H1 (cell line): ENCODE measurements around the gene RAB40B. TPM values are rescaled to one million over a fixed set of nuclear protein-coding genes. Genes with fewer than 3 reads are reported as not detected.

Experiments
- CTCF ChIA-PET: fragments of 300-600 bp; sonication (Branson Sonifier 250); formaldehyde crosslinking; loops from one replicate; lab custom pipeline; 2021; ENCODE audit not compliant: partially characterized antibody; lab: Charles Lee
- POLR2A ChIA-PET: fragments of 300-600 bp; sonication (Branson Sonifier 250); formaldehyde crosslinking; loops from one replicate; lab custom pipeline; 2021; ENCODE audit warnings: inconsistent platforms; ENCODE audit not compliant: partially characterized antibody; lab: Charles Lee
- DNase-seq, 2 experiments: peaks; one replicate each; pipeline versions ENCODE4 v3.0.0 to v3.0.0-alpha.2; 2010 to 2022; ENCODE audit warnings: low spot score in 2 of 2, low read depth in 1 of 2, mixed read lengths in 1 of 2
- FAIRE-seq: peaks from 2 replicates; lab custom pipeline; 2011; peaks lifted over from hg19 to GRCh38; lab: Jason Lieb, UNC
- H2AFZ ChIP-seq: 2 replicates; pipeline ENCODE4 v1.8.1; 2012; ENCODE audit warnings: low read length, inconsistent platforms
- H2AK5ac ChIP-seq: 2 replicates; pipeline ENCODE4 v1.6.1; 2013; ENCODE audit warnings: low read depth, low read length
- H2BK120ac ChIP-seq: replicated peaks from 2 replicates; pipeline ENCODE3; 2013; ENCODE audit warnings: low read depth, low read length, inconsistent platforms
- H2BK12ac ChIP-seq: 2 replicates; pipeline ENCODE4 v1.6.1; 2013; ENCODE audit warnings: low read depth, low read length
- H2BK15ac ChIP-seq: 2 replicates; pipeline ENCODE4 v1.6.1; 2013; ENCODE audit warnings: low read length
- H2BK20ac ChIP-seq: 2 replicates; pipeline ENCODE4 v1.6.1; 2013; ENCODE audit warnings: low read length
- H2BK5ac ChIP-seq: 2 replicates; pipeline ENCODE4 v1.6.1; 2013; ENCODE audit warnings: low read depth, low read length
- H3K14ac ChIP-seq: 2 replicates; pipeline ENCODE4 v1.6.1; 2013; ENCODE audit warnings: inconsistent platforms; ENCODE audit not compliant: insufficient read length
- H3K18ac ChIP-seq: 2 replicates; pipeline ENCODE4 v1.6.1; 2013; ENCODE audit warnings: low read length; ENCODE audit errors: extremely low read depth
- H3K23ac ChIP-seq: 2 replicates; pipeline ENCODE4 v1.6.1; 2013; ENCODE audit warnings: inconsistent platforms; ENCODE audit not compliant: insufficient read length
- H3K23me2 ChIP-seq: 2 replicates; pipeline ENCODE4 v1.6.1; 2013; ENCODE audit warnings: low read depth, low read length
- H3K27ac ChIP-seq: 2 replicates; pipeline ENCODE4 v1.6.1; 2011; ENCODE audit warnings: low read depth, low read length, inconsistent platforms
- H3K27me3 ChIP-seq, 4 experiments: replicated peaks in 1 of 4; 1 replicate in 1 of 4; 2 replicates in 3 of 4; pipeline versions ENCODE4 v1.6.1 to v1.8.1; 2011 to 2013; ENCODE audit warnings: low read length in 3 of 4, mild to moderate bottlenecking in 3 of 4, inconsistent platforms in 2 of 4, mixed read lengths in 2 of 4, moderate library complexity in 1 of 4; ENCODE audit not compliant: control insufficient read depth in 3 of 4, insufficient read depth in 3 of 4; ENCODE audit errors: extremely low read depth in 1 of 4
- H3K36me3 ChIP-seq, 4 experiments: 2 replicates each; pipeline versions ENCODE4 v1.6.1 to v1.8.1; 2011 to 2013; ENCODE audit warnings: mild to moderate bottlenecking in 4 of 4, low read length in 3 of 4, moderate library complexity in 2 of 4, control low read depth in 1 of 4, inconsistent platforms in 1 of 4; ENCODE audit not compliant: insufficient read depth in 4 of 4, control insufficient read depth in 2 of 4
- H3K4ac ChIP-seq: replicated peaks from 2 replicates; pipeline ENCODE3; 2013; ENCODE audit warnings: low read length, low read depth, mixed read lengths, inconsistent platforms; ENCODE audit not compliant: insufficient read length
- H3K4me1 ChIP-seq, 4 experiments: replicated peaks in 1 of 4; 1 replicate in 1 of 4; 2 replicates in 3 of 4; pipeline versions ENCODE4 v1.6.1 to v1.8.1; 2011 to 2013; ENCODE audit warnings: low read length in 3 of 4, inconsistent platforms in 2 of 4, mixed read lengths in 1 of 4; ENCODE audit not compliant: insufficient read depth in 4 of 4, control insufficient read depth in 3 of 4
- H3K4me2 ChIP-seq, 2 experiments: 2 replicates each; pipeline versions ENCODE4 v1.6.1 to v1.8.1; 2011 to 2013; ENCODE audit warnings: low read depth in 2 of 2, low read length in 2 of 2, control low read depth in 1 of 2, inconsistent platforms in 1 of 2, mild to moderate bottlenecking in 1 of 2; ENCODE audit not compliant: insufficient read depth in 1 of 2
- H3K4me3 ChIP-seq, 4 experiments: fragments of 200-600, 300-600 bp in 1 of 4; sonication (generic), shearing (Covaris generic), sonication (Bioruptor Twin) in 1 of 4; 2 replicates each; pipeline versions ENCODE4 v1.5.1 to v1.8.1; 2011 to 2016; ENCODE audit warnings: low read length in 4 of 4, low read depth in 3 of 4, control low read depth in 2 of 4, inconsistent platforms in 2 of 4, mild to moderate bottlenecking in 2 of 4, mixed read lengths in 1 of 4, moderate library complexity in 1 of 4; ENCODE audit not compliant: insufficient read depth in 2 of 4; ENCODE audit errors: extremely low read depth in 1 of 4
- H3K56ac ChIP-seq: replicated peaks from 2 replicates; pipeline ENCODE3; 2013; ENCODE audit warnings: low read depth, mild to moderate bottlenecking, mixed read lengths, low read length, inconsistent platforms; ENCODE audit not compliant: insufficient read length
- H3K79me1 ChIP-seq: 2 replicates; pipeline ENCODE4 v1.6.1; 2013; ENCODE audit warnings: low read depth, low read length, control low read depth
- H3K79me2 ChIP-seq, 2 experiments: 2 replicates each; pipeline versions ENCODE4 v1.6.1 to v1.8.1; 2012 to 2013; ENCODE audit warnings: low read length in 2 of 2, mild to moderate bottlenecking in 2 of 2, inconsistent platforms in 1 of 2; ENCODE audit not compliant: insufficient read depth in 2 of 2, control insufficient read depth in 1 of 2
- H3K9ac ChIP-seq, 4 experiments: replicated peaks in 1 of 4; 1 replicate in 1 of 4; 2 replicates in 3 of 4; pipeline versions ENCODE4 v1.6.1 to v1.8.1; 2011 to 2013; ENCODE audit warnings: low read depth in 3 of 4, low read length in 3 of 4, control low read depth in 2 of 4, mild to moderate bottlenecking in 2 of 4, moderate library complexity in 2 of 4, inconsistent platforms in 1 of 4; ENCODE audit errors: extremely low read depth in 1 of 4
- H3K9me3 ChIP-seq, 2 experiments: 2 replicates each; pipeline versions ENCODE4 v1.6.1 to v1.8.1; 2012 to 2013; ENCODE audit warnings: mild to moderate bottlenecking in 2 of 2, moderate library complexity in 2 of 2, control low read depth in 1 of 2, inconsistent platforms in 1 of 2, low read depth in 1 of 2, low read length in 1 of 2, mixed read lengths in 1 of 2; ENCODE audit not compliant: insufficient read depth in 2 of 2
- H4K20me1 ChIP-seq, 2 experiments: replicated peaks in 1 of 2; 2 replicates each; pipeline versions ENCODE3 to v1.8.1; 2011 to 2013; ENCODE audit warnings: inconsistent platforms in 2 of 2, low read length in 2 of 2, mild to moderate bottlenecking in 1 of 2; ENCODE audit not compliant: insufficient read depth in 2 of 2, control insufficient read depth in 1 of 2
- H4K5ac ChIP-seq: 2 replicates; pipeline ENCODE4 v1.6.1; 2013; ENCODE audit warnings: low read length, low read depth, mixed read lengths, inconsistent platforms; ENCODE audit not compliant: insufficient read length
- H4K8ac ChIP-seq: 2 replicates; pipeline ENCODE4 v1.8.0; 2013; ENCODE audit warnings: mild to moderate bottlenecking, moderate library complexity, low read length, inconsistent platforms; ENCODE audit not compliant: insufficient read depth; ENCODE audit errors: extremely low read depth
- H4K91ac ChIP-seq: replicated peaks from 2 replicates; pipeline ENCODE3; 2013; ENCODE audit warnings: low read length, mixed read lengths, inconsistent platforms; ENCODE audit not compliant: insufficient read length
- EZH2 ChIP-seq: fragments of 200-600 bp; sonication (generic); IDR thresholded peaks from 2 replicates; pipeline ENCODE4 v1.7.1; 2012; ENCODE audit warnings: low read depth, mild to moderate bottlenecking, moderate library complexity, low read length, inconsistent platforms; ENCODE audit not compliant: severe bottlenecking
- RNF2 ChIP-seq: fragments of 200-900, 300-1000 bp; sonication (generic); IDR thresholded peaks from 2 replicates; pipeline ENCODE4 v1.7.1; 2016; ENCODE audit warnings: borderline replicate concordance, low read depth, mild to moderate bottlenecking, antibody characterized with exemption, low read length; ENCODE audit not compliant: poor library complexity, severe bottlenecking; ENCODE audit errors: missing control alignments
- SIN3A ChIP-seq, 2 experiments: IDR thresholded peaks in 1 of 2; conservative IDR thresholded peaks in 1 of 2; 2 replicates each; pipeline ENCODE4 v1.6.1; 2011 to 2012; ENCODE audit warnings: low read length in 2 of 2, improper control_type of control experiment in 1 of 2, low read depth in 1 of 2, mild to moderate bottlenecking in 1 of 2
- SIX5 ChIP-seq: IDR thresholded peaks from 2 replicates; pipeline ENCODE4 v1.6.1; 2011; ENCODE audit warnings: mild to moderate bottlenecking, low read depth, low read length
- WGBS, 2 experiments: shearing (Covaris generic) in 1 of 2; methylation state at CpG; one replicate each; pipeline versions ENCODE4 v1.1.6 to v1.1.7; 2013 to 2015; ENCODE audit warnings: low lambda C conversion rate in 2 of 2, mixed read lengths in 2 of 2, inconsistent platforms in 1 of 2, low coverage in 1 of 2, missing lambda C conversion rate in 1 of 2; ENCODE audit not compliant: insufficient replicate concordance in 2 of 2, insufficient coverage in 1 of 2, insufficient read length in 1 of 2; ENCODE audit errors: extremely low coverage in 1 of 2, missing lambda C conversion rate in 1 of 2; 5-methylcytosine and 5-hydroxymethylcytosine counted together
- polyA plus RNA-seq, 7 experiments: library from polyadenylated mRNA; depleted of rRNA in 3 of 7; stranded (reverse) in 5 of 7; unstranded in 2 of 7; fragments of >200 nt in 5 of 7; fragments of 200-250 nt in 2 of 7; gene quantifications; 1 replicate in 5 of 7; 2 replicates in 1 of 7; 4 replicates in 1 of 7; pipeline versions ENCODE4 v1.2.1 to v1.2.3, GENCODE V29; 2011 to 2013; ENCODE audit warnings: missing spikeins in 2 of 7, mixed read lengths in 2 of 7
- total RNA-seq: library from RNA; stranded (reverse); fragmentation: NEBNext Ultra II Directional; extraction: Animal tissue kit (Norgen Biotek cat#: 25700); gene quantifications from 2 replicates; pipeline ENCODE4 v1.2.1, GENCODE V29; 2021

The RAB40B gene
- total and polyA plus RNA-seq, 2 of the 8 experiments (the other 6 are each of a cell fraction or from before 2014, with no cell fraction given): 3.1 to 4.6 TPM

DNA sequence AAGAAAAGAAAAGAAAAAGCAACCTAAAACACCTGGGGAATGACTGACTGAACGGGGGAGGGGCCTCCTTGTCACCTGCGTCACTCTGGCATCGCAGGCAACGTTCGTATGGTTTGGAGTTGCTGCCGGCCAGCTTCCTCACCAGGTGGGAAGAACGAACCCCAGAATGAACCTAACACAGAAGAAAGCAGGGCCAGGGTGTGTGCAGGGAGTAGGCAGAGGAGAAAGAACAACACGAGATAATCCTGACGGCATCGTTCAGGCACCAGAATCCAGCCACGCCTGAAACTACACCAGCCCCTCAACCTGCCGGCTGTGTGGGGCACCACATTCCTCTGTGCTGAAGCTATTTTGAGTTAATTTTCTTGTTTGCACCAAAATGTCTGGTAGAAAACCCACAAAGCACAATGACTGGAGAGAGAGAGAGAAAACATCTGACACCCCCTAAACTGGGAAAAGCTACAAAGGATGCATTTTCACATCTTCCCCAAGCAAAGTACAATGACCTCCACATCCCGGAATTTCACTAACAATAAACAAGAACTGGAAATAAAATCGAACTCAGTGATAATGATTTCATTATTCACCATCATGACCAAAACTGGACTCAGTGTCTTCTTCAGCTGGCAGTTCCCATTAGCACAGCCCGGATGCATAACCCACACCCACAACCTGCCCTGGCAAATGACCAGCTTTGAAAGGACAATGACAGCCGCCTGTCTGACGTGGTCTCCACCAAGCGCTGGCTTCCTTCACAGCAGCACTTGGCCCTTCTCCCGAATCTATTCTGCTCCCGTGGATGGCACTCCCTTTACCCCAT, 23.6 kb downstream of the RAB40B start:
- Histone ChIP-seq H2BK12ac (no peak overlapping the region), H2AFZ (no peak overlapping the region), H3K18ac (no peak overlapping the region), H2AK5ac (no peak overlapping the region), H3K4me3 (no peak overlapping the region), H4K5ac (no peak overlapping the region), H3K4ac (no peak overlapping the region), H3K23me2 (peaks cover 5% of the 10 kb centered on the region; the same call in 1 of the 2 replicates), H2BK5ac (no peak overlapping the region), H4K91ac (no peak overlapping the region), H3K9me3 (no peaks in the 10 kb centered on the region), H3K4me1 (no peaks in the 10 kb centered on the region), H3K4me2 (no peak overlapping the region), H3K56ac (no peak overlapping the region), H3K9ac (no peak overlapping the region), H3K79me1 (no peaks in the 10 kb centered on the region; the same call in 1 of the 2 replicates), H3K23ac (no peak overlapping the region), H4K8ac (no peak overlapping the region), H2BK20ac (no peak overlapping the region), H3K27me3 (no peaks in the 10 kb centered on the region; a peak in 2 of 7 replicates), H3K27ac (no peak overlapping the region), H2BK120ac (no peak overlapping the region), H3K14ac (no peak overlapping the region), H3K79me2 (no peaks in the 10 kb centered on the region), H2BK15ac (0 out of 2 replicates have a peak overlapping the region, but pooled peaks have one; percentile 29), H4K20me1 (peaks cover 0 to 5% of the 10 kb centered on the region in 2 experiments), H3K36me3 (no peaks in the 10 kb centered on the region)
- DNase-seq: no peak
- FAIRE-seq: no peak
- ChIA-PET POLR2A (interaction anchor here (1.3 kb wide), 1 partner anchor 186 kb away, joined by 3 read pairs; no protein-coding TSS in a partner anchor), CTCF (interaction anchor here (0.7 to 1.4 kb wide), 4 partner anchors 12 to 239 kb away, joined by 3 to 4 read pairs (median 3); no protein-coding TSS in a partner anchor)
- WGBS, 2 experiments: 91% methylated on average over 19 of the region's 20 CpGs; no CpG with 5 or more reads in 1 of the 2 experiments
- TF ChIP-seq EZH2 (no peak), SIX5 (no peak), SIN3A (conservative IDR thresholded peaks at IDR 0.05 in 1 of 2, IDR thresholded peaks at IDR 0.05 in 1 of 2; ENCODE audit: low read depth in 1 of 2, low read length in 2 of 2) (no peak), RNF2 (no peak)
